ENCODE data around the gene ZNF740.

Gene ZNF740

GRCh38 chr12:53182903-53183302 lies 2.4 kb downstream of the ZNF740 start:
- ATAC-seq (no peak), DNase-seq (no peak)
- Mint-ChIP-seq H3K4me1 (peaks cover 49% of the 10 kb centered on the region), H3K27me3 (no peaks in the 10 kb centered on the region), H3K9me3 (no peaks in the 10 kb centered on the region), H3K27ac (peak overlapping the region; percentile 71), H3K4me3 (peak overlapping the region; percentile 87), H3K36me3 (ENCODE audit: low read depth) (peaks cover 46% of the 10 kb centered on the region)

- Mint-ChIP-seq H3K9me3 (no peaks in the 10 kb centered on the region), H3K27ac (no peak overlapping the region), H3K36me3 (ENCODE audit: low read depth) (peaks cover 48% of the 10 kb centered on the region), H3K27me3 (no peaks in the 10 kb centered on the region), H3K4me3 (no peak overlapping the region), H3K4me1 (peaks cover 42% of the 10 kb centered on the region)
- ATAC-seq (no peak), DNase-seq (no peak)
These were observed 4.3 kb downstream of the ZNF740 start for GRCh38 chr12:53184828-53185227.

- H3K27me3 Mint-ChIP-seq = no peaks in the 10 kb centered on the region
- peaks cover 44% of the 10 kb centered on the region for H3K4me1 Mint-ChIP-seq
- H3K4me3 Mint-ChIP-seq = no peak overlapping the region
- ATAC-seq (no peak), DNase-seq (no peak)
- H3K9me3 Mint-ChIP-seq = no peaks in the 10 kb centered on the region
- H3K36me3 Mint-ChIP-seq (ENCODE audit: low read depth) = peaks cover 48% of the 10 kb centered on the region
- H3K27ac Mint-ChIP-seq = peak overlapping the region; percentile 50
These were observed 5.1 kb downstream of the ZNF740 start for GRCh38 chr12:53185582-53186153.

GRCh38 chr12:53186745-53187144 lies 6.2 kb downstream of the ZNF740 start:
- ATAC-seq = no peak
- no peak for DNase-seq
- peaks cover 40% of the 10 kb centered on the region for H3K4me1 Mint-ChIP-seq
- peaks cover 46% of the 10 kb centered on the region for H3K36me3 Mint-ChIP-seq (ENCODE audit: low read depth)
- no peak overlapping the region for H3K27ac Mint-ChIP-seq
- H3K27me3 Mint-ChIP-seq = no peaks in the 10 kb centered on the region
- H3K9me3 Mint-ChIP-seq = no peaks in the 10 kb centered on the region
- no peak overlapping the region for H3K4me3 Mint-ChIP-seq

- Mint-ChIP-seq H3K36me3 (ENCODE audit: low read depth) (peaks cover 43% of the 10 kb centered on the region), H3K4me3 (no peak overlapping the region), H3K27ac (no peak overlapping the region), H3K9me3 (no peaks in the 10 kb centered on the region), H3K27me3 (no peaks in the 10 kb centered on the region), H3K4me1 (peaks cover 35% of the 10 kb centered on the region)
- no peak for DNase-seq
- no peak for ATAC-seq
These were observed 6.8 kb downstream of the ZNF740 start for GRCh38 chr12:53187145-53187899.

GRCh38 chr12:53190108-53190729 lies 9.7 kb downstream of the ZNF740 start:
- H3K27ac Mint-ChIP-seq = peak overlapping the region; percentile 26

GRCh38 chr12:53191096-53191884 lies 10.8 kb downstream of the ZNF740 start:
- Mint-ChIP-seq H3K4me1 (peaks cover 11% of the 10 kb centered on the region), H3K4me3 (no peak overlapping the region), H3K27ac (peak overlapping the region; percentile 31), H3K36me3 (ENCODE audit: low read depth) (peaks cover 31% of the 10 kb centered on the region), H3K9me3 (no peaks in the 10 kb centered on the region), H3K27me3 (no peaks in the 10 kb centered on the region)
- no peak for ATAC-seq
- no peak for DNase-seq

More at GRCh38 chr12:53190108-53190729, 9.7 kb downstream of the ZNF740 start:
- peaks cover 41% of the 10 kb centered on the region for H3K36me3 Mint-ChIP-seq (ENCODE audit: low read depth)
- H3K4me3 Mint-ChIP-seq = no peak overlapping the region
- no peaks in the 10 kb centered on the region for H3K9me3 Mint-ChIP-seq
- ATAC-seq (peak; percentile 88), DNase-seq (peak; percentile 45)
- peaks cover 13% of the 10 kb centered on the region for H3K4me1 Mint-ChIP-seq
- H3K27me3 Mint-ChIP-seq = no peaks in the 10 kb centered on the region

- Mint-ChIP-seq H3K36me3 (ENCODE audit: low read depth) (peaks cover 30% of the 10 kb centered on the region), H3K4me1 (peaks cover 14% of the 10 kb centered on the region), H3K27ac (no peak overlapping the region), H3K4me3 (no peak overlapping the region), H3K9me3 (no peaks in the 10 kb centered on the region), H3K27me3 (no peaks in the 10 kb centered on the region)
- ATAC-seq (no peak), DNase-seq (no peak)
These were observed 11.5 kb downstream of the ZNF740 start for GRCh38 chr12:53191885-53192530.

- Mint-ChIP-seq H3K4me3 (no peak overlapping the region), H3K27me3 (no peaks in the 10 kb centered on the region), H3K9me3 (no peaks in the 10 kb centered on the region), H3K36me3 (ENCODE audit: low read depth) (peaks cover 24% of the 10 kb centered on the region), H3K27ac (no peak overlapping the region), H3K4me1 (peaks cover 18% of the 10 kb centered on the region)
- no peak for DNase-seq
- ATAC-seq = no peak
These were observed 12.1 kb downstream of the ZNF740 start for GRCh38 chr12:53192531-53193021.

- H3K9me3 Mint-ChIP-seq = no peaks in the 10 kb centered on the region
- no peaks in the 10 kb centered on the region for H3K27me3 Mint-ChIP-seq
- H3K36me3 Mint-ChIP-seq (ENCODE audit: low read depth) = peaks cover 22% of the 10 kb centered on the region
- H3K27ac Mint-ChIP-seq = no peak overlapping the region
- no peak overlapping the region for H3K4me3 Mint-ChIP-seq
- DNase-seq (no peak), ATAC-seq (no peak)
- peaks cover 22% of the 10 kb centered on the region for H3K4me1 Mint-ChIP-seq
These were observed 12.5 kb downstream of the ZNF740 start for GRCh38 chr12:53193040-53193439.

- no peaks in the 10 kb centered on the region for H3K27me3 Mint-ChIP-seq
- DNase-seq = no peak
- peaks cover 33% of the 10 kb centered on the region for H3K4me1 Mint-ChIP-seq
- ATAC-seq = no peak
- peak overlapping the region; percentile 42 for H3K27ac Mint-ChIP-seq
- H3K4me3 Mint-ChIP-seq = no peak overlapping the region
- H3K36me3 Mint-ChIP-seq (ENCODE audit: low read depth) = peaks cover 29% of the 10 kb centered on the region
- H3K9me3 Mint-ChIP-seq = no peaks in the 10 kb centered on the region
These were observed 13.6 kb downstream of the ZNF740 start for GRCh38 chr12:53193985-53194716.

GRCh38 chr12:53194973-53195372 lies 14.5 kb downstream of the ZNF740 start:
- DNase-seq = no peak
- no peaks in the 10 kb centered on the region for H3K9me3 Mint-ChIP-seq
- peaks cover 34% of the 10 kb centered on the region for H3K4me1 Mint-ChIP-seq
- H3K36me3 Mint-ChIP-seq (ENCODE audit: low read depth) = peaks cover 32% of the 10 kb centered on the region
- H3K4me3 Mint-ChIP-seq = no peak overlapping the region
- H3K27ac Mint-ChIP-seq = no peak overlapping the region
- no peak for ATAC-seq
- no peaks in the 10 kb centered on the region for H3K27me3 Mint-ChIP-seq

GRCh38 chr12:53195516-53196420 lies 15.2 kb downstream of the ZNF740 start:
- no peak for DNase-seq
- H3K4me1 Mint-ChIP-seq = peaks cover 37% of the 10 kb centered on the region
- H3K4me3 Mint-ChIP-seq = no peak overlapping the region
- H3K27ac Mint-ChIP-seq = no peak overlapping the region
- H3K27me3 Mint-ChIP-seq = no peaks in the 10 kb centered on the region
- no peak for ATAC-seq
- no peaks in the 10 kb centered on the region for H3K9me3 Mint-ChIP-seq
- peaks cover 36% of the 10 kb centered on the region for H3K36me3 Mint-ChIP-seq (ENCODE audit: low read depth)
